Measurements from ENCODE around the gene PARD3B.

Gene PARD3B

DNA sequence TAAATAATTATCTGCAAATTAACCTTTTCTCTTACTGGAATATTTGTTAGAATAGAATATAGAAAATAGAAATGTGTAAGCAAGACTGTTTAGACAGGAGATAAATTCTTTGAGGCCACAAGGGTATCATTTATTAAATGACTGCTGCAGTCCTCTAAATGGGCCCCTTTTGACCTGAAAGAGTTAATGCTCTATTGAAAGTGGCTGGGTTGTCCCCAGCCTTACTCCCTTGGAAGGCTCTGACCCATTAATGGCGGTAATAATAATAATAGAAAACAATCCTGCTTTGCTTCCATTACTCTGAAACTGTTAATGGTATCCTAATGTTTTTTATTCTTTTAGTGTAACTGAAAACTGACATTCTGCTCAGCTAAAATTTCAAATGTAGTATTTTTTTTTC is 739.1 kb downstream of the PARD3B start:
- Histone ChIP-seq H3K9ac (ENCODE audit: low read length) (no peak overlapping the region), H3K27ac (ENCODE audit: low read depth, low read length) (no peak overlapping the region), H3F3A (ENCODE audit: insufficient read depth) (no peaks in the 10 kb centered on the region), H3K27me3 (ENCODE audit: low read length) (no peaks in the 10 kb centered on the region), H3K4me3 (ENCODE audit: insufficient read depth, low read length, poor library complexity, severe bottlenecking) (no peak overlapping the region), H3K4me2 (ENCODE audit: low read depth, low read length, poor library complexity, severe bottlenecking) (no peak overlapping the region), H2AFZ (ENCODE audit: low read depth, low read length, severe bottlenecking) (no peak overlapping the region), H3K36me3 (ENCODE audit: low read length) (no peaks in the 10 kb centered on the region), H3K9me3 (ENCODE audit: insufficient read depth, low read length) (no peaks in the 10 kb centered on the region), H3K9me2 (replicated peaks; ENCODE audit: insufficient read depth, low read length) (no peaks in the 10 kb centered on the region), H3K79me2 (ENCODE audit: insufficient read depth, low read length) (no peaks in the 10 kb centered on the region), H4K20me1 (ENCODE audit: low read depth, low read length) (no peaks in the 10 kb centered on the region)
- TF ChIP-seq, protein P1, sequence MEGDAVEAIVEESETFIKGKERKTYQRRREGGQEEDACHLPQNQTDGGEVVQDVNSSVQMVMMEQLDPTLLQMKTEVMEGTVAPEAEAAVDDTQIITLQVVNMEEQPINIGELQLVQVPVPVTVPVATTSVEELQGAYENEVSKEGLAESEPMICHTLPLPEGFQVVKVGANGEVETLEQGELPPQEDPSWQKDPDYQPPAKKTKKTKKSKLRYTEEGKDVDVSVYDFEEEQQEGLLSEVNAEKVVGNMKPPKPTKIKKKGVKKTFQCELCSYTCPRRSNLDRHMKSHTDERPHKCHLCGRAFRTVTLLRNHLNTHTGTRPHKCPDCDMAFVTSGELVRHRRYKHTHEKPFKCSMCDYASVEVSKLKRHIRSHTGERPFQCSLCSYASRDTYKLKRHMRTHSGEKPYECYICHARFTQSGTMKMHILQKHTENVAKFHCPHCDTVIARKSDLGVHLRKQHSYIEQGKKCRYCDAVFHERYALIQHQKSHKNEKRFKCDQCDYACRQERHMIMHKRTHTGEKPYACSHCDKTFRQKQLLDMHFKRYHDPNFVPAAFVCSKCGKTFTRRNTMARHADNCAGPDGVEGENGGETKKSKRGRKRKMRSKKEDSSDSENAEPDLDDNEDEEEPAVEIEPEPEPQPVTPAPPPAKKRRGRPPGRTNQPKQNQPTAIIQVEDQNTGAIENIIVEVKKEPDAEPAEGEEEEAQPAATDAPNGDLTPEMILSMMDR (IDR thresholded peaks at IDR 0.05; ENCODE audit: insufficient read depth, low read length, poor library complexity, severe bottlenecking), result no peak
- TF ChIP-seq EZH2phosphoT487 (conservative IDR thresholded peaks at IDR 0.05; ENCODE audit: low read length), result no peak

DNA sequence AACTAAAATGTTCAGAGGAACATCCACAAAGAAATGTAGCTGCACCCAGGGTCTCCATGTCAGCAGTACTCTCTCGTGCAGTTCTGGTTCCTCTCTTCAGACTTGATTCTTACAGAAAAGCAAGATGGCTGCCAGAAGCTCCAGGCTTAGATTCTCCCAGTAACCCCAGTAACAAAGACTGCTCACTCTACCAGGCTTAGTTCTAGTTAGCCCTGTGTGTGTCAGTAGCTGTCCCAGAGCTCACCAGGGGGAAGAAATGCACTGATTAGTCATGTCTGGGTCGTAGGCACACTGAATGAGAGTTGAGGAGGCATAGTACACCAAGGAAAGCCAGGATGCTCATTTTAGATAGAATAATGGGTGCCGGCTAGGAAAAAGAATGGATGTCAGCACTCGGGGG is 742.0 kb downstream of the PARD3B start:
- Histone ChIP-seq H2AFZ (ENCODE audit: low read depth, low read length, severe bottlenecking) (no peak overlapping the region), H3K27me3 (ENCODE audit: low read length) (no peaks in the 10 kb centered on the region), H3K36me3 (ENCODE audit: low read length) (no peaks in the 10 kb centered on the region), H4K20me1 (ENCODE audit: low read depth, low read length) (no peaks in the 10 kb centered on the region), H3K79me2 (ENCODE audit: insufficient read depth, low read length) (no peaks in the 10 kb centered on the region), H3F3A (ENCODE audit: insufficient read depth) (no peaks in the 10 kb centered on the region), H3K9me2 (replicated peaks; ENCODE audit: insufficient read depth, low read length) (no peaks in the 10 kb centered on the region), H3K4me3 (ENCODE audit: insufficient read depth, low read length, poor library complexity, severe bottlenecking) (no peak overlapping the region), H3K4me2 (ENCODE audit: low read depth, low read length, poor library complexity, severe bottlenecking) (no peak overlapping the region), H3K9me3 (ENCODE audit: insufficient read depth, low read length) (no peaks in the 10 kb centered on the region), H3K9ac (ENCODE audit: low read length) (no peak overlapping the region), H3K27ac (ENCODE audit: low read depth, low read length) (no peak overlapping the region)
- TF ChIP-seq, protein P1 (IDR thresholded peaks at IDR 0.05; ENCODE audit: insufficient read depth, low read length, poor library complexity, severe bottlenecking), result no peak
- TF ChIP-seq EZH2phosphoT487 (conservative IDR thresholded peaks at IDR 0.05; ENCODE audit: low read length), result no peak

DNA sequence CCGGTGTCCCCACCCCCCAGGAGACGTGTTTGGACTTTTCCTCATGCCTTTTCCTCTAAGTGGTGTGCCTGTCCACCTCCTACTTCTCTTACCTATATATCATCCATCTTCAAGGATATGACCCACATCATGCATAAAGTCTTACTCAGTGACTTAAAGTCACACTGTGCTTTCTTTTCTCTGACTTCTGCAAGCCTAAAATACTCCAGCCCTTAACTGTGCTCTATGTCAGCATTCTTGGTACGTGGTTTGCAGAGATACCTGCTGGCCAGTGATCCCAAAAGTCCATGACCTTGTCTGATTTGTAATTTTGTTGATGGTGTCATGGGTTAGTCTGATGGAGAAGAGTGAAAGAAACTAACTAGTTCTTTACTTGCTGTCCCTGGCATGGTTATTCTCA is 743.4 kb downstream of the PARD3B start:
- Histone ChIP-seq H3K79me2 (ENCODE audit: insufficient read depth, low read length) (no peaks in the 10 kb centered on the region), H3K9me2 (replicated peaks; ENCODE audit: insufficient read depth, low read length) (no peaks in the 10 kb centered on the region), H3K4me2 (ENCODE audit: low read depth, low read length, poor library complexity, severe bottlenecking) (no peak overlapping the region), H3K9ac (ENCODE audit: low read length) (no peak overlapping the region), H3K9me3 (ENCODE audit: insufficient read depth, low read length) (no peaks in the 10 kb centered on the region), H4K20me1 (ENCODE audit: low read depth, low read length) (no peaks in the 10 kb centered on the region), H3F3A (ENCODE audit: insufficient read depth) (no peaks in the 10 kb centered on the region), H2AFZ (ENCODE audit: low read depth, low read length, severe bottlenecking) (no peak overlapping the region), H3K27ac (ENCODE audit: low read depth, low read length) (no peak overlapping the region), H3K27me3 (ENCODE audit: low read length) (no peaks in the 10 kb centered on the region), H3K4me3 (ENCODE audit: insufficient read depth, low read length, poor library complexity, severe bottlenecking) (no peak overlapping the region), H3K36me3 (ENCODE audit: low read length) (no peaks in the 10 kb centered on the region)
- TF ChIP-seq, protein P1 (IDR thresholded peaks at IDR 0.05; ENCODE audit: insufficient read depth, low read length, poor library complexity, severe bottlenecking), result no peak
- TF ChIP-seq EZH2phosphoT487 (conservative IDR thresholded peaks at IDR 0.05; ENCODE audit: low read length), result no peak

Data from SU-DHL-6 (cell line).